GM23248 (cell line): ENCODE results near the gene ATP8A1. TPM values are rescaled to one million over a fixed set of nuclear protein-coding genes. Genes with fewer than 3 reads are reported as not detected.
"Not testable (repeated sequence)": the region's sequence is repeated elsewhere in the genome, so short reads cannot be mapped to it uniquely, and the experiment has no call there.

Experiments used
- DNase-seq: peaks from one replicate; pipeline ENCODE4 v3.0.0-alpha.2; 2015
- H2AFZ ChIP-seq: fragments of 200-600 bp; sonication (generic); 2 replicates; pipeline ENCODE4 v1.6.1; 2016; ENCODE audit warnings: antibody characterized with exemption
- H3F3A ChIP-seq: fragments of 200-600 bp; sonication (generic); 2 replicates; pipeline ENCODE4 v1.6.1; 2016; ENCODE audit warnings: mild to moderate bottlenecking, antibody characterized with exemption, mixed run types; ENCODE audit not compliant: insufficient read depth
- H3K27ac ChIP-seq: fragments of 200-600 bp; sonication (generic); 2 replicates; pipeline ENCODE4 v1.5.1; 2016; ENCODE audit warnings: mild to moderate bottlenecking
- H3K27me3 ChIP-seq: fragments of 200-600 bp; sonication (generic); replicated peaks from 2 replicates; pipeline ENCODE4 v1.6.1; 2016; ENCODE audit warnings: mild to moderate bottlenecking; ENCODE audit not compliant: insufficient read depth
- H3K36me3 ChIP-seq: fragments of 200-600 bp; sonication (generic); 2 replicates; pipeline ENCODE4 v1.6.1; 2016; ENCODE audit warnings: low read depth, mild to moderate bottlenecking
- H3K4me1 ChIP-seq: fragments of 200-600 bp; sonication (generic); 2 replicates; pipeline ENCODE4 v1.6.1; 2016; ENCODE audit warnings: mild to moderate bottlenecking; ENCODE audit not compliant: insufficient read depth
- H3K4me2 ChIP-seq: fragments of 200-600 bp; sonication (generic); one replicate; pipeline ENCODE4 v1.6.1; 2016; ENCODE audit warnings: mild to moderate bottlenecking; ENCODE audit not compliant: unreplicated experiment
- H3K4me3 ChIP-seq: fragments of 200-600 bp; sonication (generic); 2 replicates; pipeline ENCODE4 v1.5.1; 2016; ENCODE audit warnings: mild to moderate bottlenecking
- H3K79me2 ChIP-seq: fragments of 200-600 bp; sonication (generic); 2 replicates; pipeline ENCODE4 v1.6.1; 2016; ENCODE audit warnings: mild to moderate bottlenecking; ENCODE audit not compliant: insufficient read depth
- H3K9ac ChIP-seq: fragments of 200-600 bp; sonication (generic); 2 replicates; pipeline ENCODE4 v1.6.1; 2016; ENCODE audit warnings: mild to moderate bottlenecking
- H3K9me2 ChIP-seq: fragments of 200-600 bp; sonication (generic); 2 replicates; pipeline ENCODE4 v1.6.1; 2016; ENCODE audit warnings: mixed run types, mild to moderate bottlenecking, moderate library complexity; ENCODE audit not compliant: insufficient read depth
- H3K9me3 ChIP-seq: fragments of 200-600 bp; sonication (generic); one replicate; pipeline ENCODE4 v1.6.1; 2017; ENCODE audit warnings: low read depth
- H4K20me1 ChIP-seq: fragments of 200-600 bp; sonication (generic); 2 replicates; pipeline ENCODE4 v1.6.0; 2016; ENCODE audit not compliant: insufficient read depth
- EZH2 ChIP-seq: fragments of 200-600 bp; sonication (generic); IDR thresholded peaks from 2 replicates; pipeline ENCODE4 v1.6.1; 2018; ENCODE audit warnings: antibody characterized with exemption, mild to moderate bottlenecking; ENCODE audit not compliant: insufficient read depth, poor library complexity, severe bottlenecking
- EZH2phosphoT487 ChIP-seq: fragments of 200-600 bp; sonication (generic); IDR thresholded peaks from 2 replicates; pipeline ENCODE4 v1.6.1; 2018; ENCODE audit warnings: antibody characterized with exemption, moderate library complexity, mild to moderate bottlenecking, low read depth; ENCODE audit not compliant: insufficient read depth
- WGBS, 2 experiments: methylation state at CpG; one replicate each; pipeline ENCODE4 v1.1.6; 2015 to 2017; ENCODE audit warnings: low lambda C conversion rate in 2 of 2, low coverage in 1 of 2; ENCODE audit errors: missing lambda C conversion rate in 2 of 2; 5-methylcytosine and 5-hydroxymethylcytosine counted together
- in situ Hi-C: fragments of 300-500 bp; cut with MboI; formaldehyde crosslinking; loops from 2 replicates; pipeline ENCODE4 v1.15.0; 2020
- polyA plus RNA-seq: library from polyadenylated mRNA; unstranded; fragments of >200 nt; fragmentation: Nextera tagmentation; extraction: Ambion mirVana; gene quantifications from 2 replicates; pipeline ENCODE4 v1.2.1, GENCODE V29; 2016
- total RNA-seq: library from RNA; depleted of rRNA; stranded (reverse); fragments of >200 nt; shearing (Covaris generic); gene quantifications from 2 replicates; pipeline ENCODE4 v1.2.3, GENCODE V29; 2014

Gene ATP8A1
- total and polyA plus RNA-seq, 2 experiments from 2014 or later: 0.11 to 0.13 TPM

GRCh38 chr4:42385516-42385915, 271.4 kb downstream of the ATP8A1 start:
- no peaks in the 10 kb centered on the region for H3K79me2 ChIP-seq
- H3F3A ChIP-seq: no peaks in the 10 kb centered on the region
- TF ChIP-seq EZH2phosphoT487 (no peak), EZH2 (no peak)
- no peak overlapping the region for H3K9ac ChIP-seq
- no peak overlapping the region for H3K4me2 ChIP-seq
- H3K4me3 ChIP-seq: no peak overlapping the region
- no peaks in the 10 kb centered on the region for H4K20me1 ChIP-seq
- H3K27me3 ChIP-seq: no peaks in the 10 kb centered on the region
- no peak overlapping the region for H3K27ac ChIP-seq
- in situ Hi-C loops: no loop called here
- H3K36me3 ChIP-seq: no peaks in the 10 kb centered on the region
- no peaks in the 10 kb centered on the region for H3K4me1 ChIP-seq
- H3K9me2 ChIP-seq: no peaks in the 10 kb centered on the region
- WGBS, 2 experiments: 60 to 70% methylated on average over 1 of the region's 1 CpG
- no peak overlapping the region for H2AFZ ChIP-seq
- H3K9me3 ChIP-seq: no peaks in the 10 kb centered on the region
- no peak for DNase-seq

GRCh38 chr4:42381666-42382065, 275.2 kb downstream of the ATP8A1 start:
- Histone ChIP-seq H4K20me1 (no peaks in the 10 kb centered on the region), H3K4me1 (no peaks in the 10 kb centered on the region), H3K4me3 (no peak overlapping the region), H3F3A (no peaks in the 10 kb centered on the region), H2AFZ (no peak overlapping the region), H3K9ac (no peak overlapping the region), H3K36me3 (no peaks in the 10 kb centered on the region), H3K79me2 (no peaks in the 10 kb centered on the region), H3K27me3 (no peaks in the 10 kb centered on the region), H3K9me3 (no peaks in the 10 kb centered on the region), H3K27ac (no peak overlapping the region), H3K9me2 (no peaks in the 10 kb centered on the region), H3K4me2 (no peak overlapping the region)
- TF ChIP-seq EZH2phosphoT487 (no peak), EZH2 (no peak)
- 43 to 48% methylated on average over 2 of the region's 2 CpGs for WGBS, 2 experiments
- in situ Hi-C loops: no loop called here
- DNase-seq: no peak

GRCh38 chr4:42377497-42377896, 279.4 kb downstream of the ATP8A1 start:
- Histone ChIP-seq H3K4me1 (no peaks in the 10 kb centered on the region), H3K4me3 (no peak overlapping the region), H4K20me1 (no peaks in the 10 kb centered on the region), H3K9me2 (no peaks in the 10 kb centered on the region), H3K79me2 (no peaks in the 10 kb centered on the region), H3K4me2 (no peak overlapping the region), H3K9ac (no peak overlapping the region), H3K9me3 (no peaks in the 10 kb centered on the region), H2AFZ (no peak overlapping the region), H3K27ac (no peak overlapping the region), H3K27me3 (no peaks in the 10 kb centered on the region), H3K36me3 (no peaks in the 10 kb centered on the region), H3F3A (no peaks in the 10 kb centered on the region)
- DNase-seq: no peak
- in situ Hi-C loops: loop anchor here (10.0 kb wide), 1 partner anchor 147 kb away; no protein-coding TSS in a partner anchor
- 45% methylated on average over 4 of the region's 4 CpGs for WGBS, 2 experiments
- TF ChIP-seq EZH2phosphoT487 (no peak), EZH2 (no peak)

- H3K27ac ChIP-seq, H3K36me3 ChIP-seq, H2AFZ ChIP-seq, DNase-seq, H3K4me1 ChIP-seq, H3F3A ChIP-seq, H3K4me2 ChIP-seq, H3K9me3 ChIP-seq, H3K9ac ChIP-seq, H3K9me2 ChIP-seq, H3K27me3 ChIP-seq, H3K79me2 ChIP-seq, H4K20me1 ChIP-seq, H3K4me3 ChIP-seq: not testable (repeated sequence)
- in situ Hi-C loops: loop anchor here (10.0 kb wide), 1 partner anchor 152 kb away; no protein-coding TSS in a partner anchor
- 80 to 88% methylated on average over 6 of the region's 6 CpGs for WGBS, 2 experiments
Observed at GRCh38 chr4:42372303-42372702, 284.6 kb downstream of the ATP8A1 start.
